Gastroesophageal sphincter (tissue), 4 donors: ENCODE data around the gene PSMA8. TPM values are rescaled to one million over a fixed set of nuclear protein-coding genes. Genes with fewer than 3 reads are reported as not detected.
"Not testable (repeated sequence)": the region's sequence is repeated elsewhere in the genome, so short reads cannot be mapped to it uniquely, and the experiment has no call there.

Source experiments
- ATAC-seq: fragments of 150-250 bp; one replicate; pipeline ENCODE4 v1.9.1; 2016; ENCODE audit warnings: mild to moderate bottlenecking, moderate library complexity
- H3K27ac ChIP-seq, 4 donors: fragments of 200-600 bp; sonication (generic) in 3 of 4; 1 replicate in 3 of 4; 2 replicates in 1 of 4; pipeline ENCODE4 v1.5.1; 2016 to 2019
- H3K27me3 ChIP-seq: fragments of 200-600 bp; sonication (generic); one replicate; pipeline ENCODE4 v1.5.1; 2019
- H3K36me3 ChIP-seq, 2 donors: fragments of 200-600 bp; sonication (generic); one replicate each; pipeline ENCODE4 v1.5.1; 2019; ENCODE audit warnings: control low read depth in 1 of 2
- H3K4me1 ChIP-seq, 3 donors: fragments of 200-600 bp; sonication (generic); 1 replicate in 2 of 3; 2 replicates in 1 of 3; pipeline ENCODE4 v1.5.1; 2016 to 2019; ENCODE audit warnings: control low read depth in 2 of 3
- H3K4me3 ChIP-seq, 2 donors: fragments of 200-600 bp; sonication (generic); one replicate each; pipeline ENCODE4 v1.5.1; 2019; ENCODE audit warnings: mild to moderate bottlenecking in 1 of 2, moderate library complexity in 1 of 2
- H3K9me3 ChIP-seq, 3 donors: fragments of 200-600 bp; sonication (generic); one replicate each; pipeline ENCODE4 v1.5.1; 2017 to 2019; ENCODE audit warnings: control low read depth in 2 of 3
- CTCF ChIP-seq, 4 experiments: fragments of 200-600 bp in 2 of 4; fragments of 450-650 bp in 2 of 4; sonication (generic) in 1 of 4; IDR thresholded peaks; one replicate each; pipeline ENCODE4 v1.5.1; 2017 to 2019; ENCODE audit warnings: antibody characterized with exemption in 4 of 4, mild to moderate bottlenecking in 2 of 4, moderate library complexity in 2 of 4
- EP300 ChIP-seq: sonication (generic); formaldehyde crosslinking; IDR thresholded peaks from one replicate; pipeline ENCODE4 v1.6.1; 2017; ENCODE audit warnings: antibody characterized with exemption, mild to moderate bottlenecking
- POLR2A ChIP-seq, 2 donors: fragments of 450-650 bp; IDR thresholded peaks; one replicate each; pipeline ENCODE4 v1.6.1; 2017; ENCODE audit warnings: antibody characterized with exemption in 2 of 2, mild to moderate bottlenecking in 2 of 2, moderate library complexity in 1 of 2
- POLR2AphosphoS5 ChIP-seq: sonication (generic); formaldehyde crosslinking; IDR thresholded peaks from one replicate; pipeline ENCODE4 v1.6.1; 2017; ENCODE audit warnings: antibody characterized with exemption
- WGBS, 2 donors: methylation state at CpG; one replicate each; pipeline ENCODE4 v1.1.5; 2018; ENCODE audit warnings: low coverage in 1 of 2; 5-methylcytosine and 5-hydroxymethylcytosine counted together
- total RNA-seq, 4 donors: library from RNA; depleted of rRNA; stranded (reverse); fragments of >200 nt; gene quantifications; one replicate each; pipeline ENCODE4 v1.1.0, GENCODE V29; 2016

PSMA8 gene
- total RNA-seq, 4 donors from 2014 or later, result not detected

GRCh38 chr18:26233208-26233607 is 99.5 kb downstream of the PSMA8 start:
- Histone ChIP-seq H3K4me1 (peaks cover 0 to 13% (median 0%) of the 10 kb centered on the region in 3 donors), H3K4me3 (no peak overlapping the region), H3K9me3 (no peaks in the 10 kb centered on the region), H3K36me3 (no peaks in the 10 kb centered on the region), H3K27me3 (no peaks in the 10 kb centered on the region), H3K27ac (no peak overlapping the region)
- 62 to 69% methylated on average over 4 to 5 of the region's 5 CpGs for WGBS, 2 donors
- no peak for ATAC-seq
- TF ChIP-seq EP300 (no peak), POLR2AphosphoS5 (no peak), POLR2A (IDR thresholded peaks at IDR 0.05) (no peak), CTCF (IDR thresholded peaks at IDR 0.05) (no peak)

DNA sequence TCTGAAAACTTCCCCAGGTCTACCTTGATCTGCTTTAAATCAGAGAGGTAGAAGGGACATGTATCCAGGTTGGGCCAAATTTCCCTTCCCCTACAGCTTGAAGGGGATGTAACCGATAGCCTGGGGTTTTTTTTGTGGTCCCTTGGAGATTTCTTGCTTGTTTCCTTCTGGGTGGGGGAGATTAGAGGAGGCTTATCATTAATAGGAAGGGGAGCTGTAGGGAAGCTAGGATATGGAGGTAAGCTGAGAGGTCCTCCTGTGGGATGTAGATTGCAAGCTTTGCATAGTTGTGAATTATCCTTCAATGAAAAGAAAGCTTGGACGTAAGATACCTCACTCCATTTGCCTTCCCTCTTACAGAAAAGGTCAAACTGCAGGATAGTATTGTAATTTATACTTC is 103.7 kb downstream of the PSMA8 start:
- not testable (repeated sequence) for H3K4me3 ChIP-seq, H3K9me3 ChIP-seq, ATAC-seq, H3K27ac ChIP-seq, H3K36me3 ChIP-seq, H3K27me3 ChIP-seq, H3K4me1 ChIP-seq
- WGBS, 2 donors, result 75 to 90% methylated on average over 2 of the region's 2 CpGs

DNA sequence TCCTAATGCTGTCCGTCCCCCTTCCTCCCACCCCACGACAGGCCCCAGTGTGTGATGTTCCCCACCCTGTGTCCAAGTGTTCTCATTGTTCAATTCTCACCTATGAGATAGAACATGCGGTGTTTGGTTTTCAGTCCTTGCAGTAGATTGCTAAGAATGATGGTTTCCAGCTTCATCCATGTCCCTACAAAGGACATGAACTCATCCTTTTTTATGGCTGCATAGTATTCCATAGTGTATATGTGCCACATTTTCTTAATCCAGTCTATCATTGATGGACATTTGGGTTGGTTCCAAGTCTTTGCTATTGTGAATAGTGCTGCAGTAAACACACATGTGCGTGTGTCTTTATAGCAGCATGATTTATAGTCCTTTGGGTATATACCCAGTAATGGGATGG is 105.0 kb downstream of the PSMA8 start:
- not testable (repeated sequence) for H3K4me3 ChIP-seq, H3K27ac ChIP-seq, ATAC-seq, H3K36me3 ChIP-seq, H3K27me3 ChIP-seq, H3K4me1 ChIP-seq, H3K9me3 ChIP-seq
- WGBS, 2 donors, result 85 to 94% methylated on average over 2 to 3 of the region's 4 CpGs

- H3K9me3 ChIP-seq, result peaks cover 0 to 26% (median 0%) of the 10 kb centered on the region in 3 donors
- ATAC-seq, H3K36me3 ChIP-seq, H3K27ac ChIP-seq, H3K4me1 ChIP-seq, H3K4me3 ChIP-seq, H3K27me3 ChIP-seq: not testable (repeated sequence)
- WGBS, 2 donors, result 90% methylated on average over 3 of the region's 4 CpGs; no CpG with 5 or more reads in 1 of the 2 donors
Measured at GRCh38 chr18:26242392-26242791, 108.7 kb downstream of the PSMA8 start.

Other genes with a start within 250 kb of the PSMA8 start
- 100 to 1,000 TPM in 2 of 4 donors, 10 to 100 TPM in 2; 78.8 to 126 (median 95.3) TPM for gene SS18, start 43.3 kb upstream of the PSMA8 start, total RNA-seq
- 10 to 100 TPM in 1 of 4 donors, 1 to 10 TPM in 3; 6.1 to 11.8 (median 7.6) TPM for gene TAF4B, start 92.6 kb downstream of the PSMA8 start, total RNA-seq